ENCODE measurements around the gene MSLN.
A peak's percentile ranks its signal among the peaks of the same experiment; 100 is the strongest.
"Not testable (repeated sequence)": the region's sequence is repeated elsewhere in the genome, so short reads cannot be mapped to it uniquely, and the experiment has no call there.

The MSLN gene

DNA sequence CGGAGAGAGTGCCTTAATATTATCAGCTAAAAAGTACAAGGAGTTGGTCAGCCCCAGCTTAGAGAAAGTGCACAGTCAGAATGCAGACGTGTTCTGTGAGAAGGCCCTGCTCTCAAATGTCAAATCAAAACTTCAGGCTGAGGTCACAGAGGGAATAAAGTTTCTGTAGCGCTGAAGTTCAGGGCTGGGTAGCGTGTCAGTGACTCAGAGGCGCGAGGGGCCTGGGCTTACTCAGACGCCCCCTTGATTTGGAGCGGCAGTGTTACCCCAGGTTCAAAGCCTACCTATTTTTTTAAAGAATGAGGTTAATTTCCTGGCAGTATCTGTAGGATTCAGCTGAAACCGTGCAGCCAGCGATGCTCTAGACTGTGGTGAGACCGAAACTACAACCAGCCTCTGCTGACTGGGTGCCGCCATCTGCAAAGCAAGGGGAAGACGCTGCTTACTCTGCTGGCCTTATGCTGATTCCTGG is 24.5 kb upstream of the MSLN start:
- H3K36me3 ChIP-seq (ENCODE audit: control insufficient read depth in 1 of 2, insufficient read depth in 2 of 2, low read length in 2 of 2) = peaks cover 34 to 56% of the 10 kb centered on the region in 2 donors

DNA sequence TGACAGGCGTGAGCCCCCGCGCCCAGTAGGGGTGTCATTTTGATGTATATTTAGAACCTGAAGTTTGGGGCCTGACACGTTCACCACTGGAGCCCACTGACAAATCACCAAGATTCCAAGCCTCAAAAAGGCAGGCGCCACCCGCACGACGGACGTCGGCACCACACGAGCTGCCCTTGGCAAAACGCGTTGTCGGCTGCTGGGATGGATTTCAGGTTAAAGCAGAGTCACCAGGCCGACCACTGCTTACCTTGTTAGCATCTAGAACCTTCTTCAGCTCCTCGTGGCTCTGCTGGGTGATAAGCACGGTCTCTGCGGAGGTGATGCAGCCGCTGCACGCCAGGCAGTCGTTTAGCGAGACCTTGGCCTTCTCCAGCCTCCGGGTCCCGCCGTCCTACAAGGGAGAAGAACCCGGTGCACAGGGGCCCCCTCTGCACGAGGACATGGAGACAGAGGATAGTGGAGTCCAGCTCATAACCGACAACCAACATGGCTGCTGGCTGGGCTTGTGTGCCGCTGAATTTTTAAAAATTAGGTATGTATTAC is 23.5 kb upstream of the MSLN start:
- H3K27ac ChIP-seq (ENCODE audit: low read depth, low read length) = no peak overlapping the region
- no peak overlapping the region for H3K4me3 ChIP-seq (ENCODE audit: low read depth in 1 of 2, low read length in 2 of 2)
- H3K4me1 ChIP-seq (ENCODE audit: control insufficient read depth in 1 of 2, insufficient read depth in 2 of 2, low read length in 2 of 2) = peaks cover 4 to 11% of the 10 kb centered on the region in 2 donors
- peaks cover 28 to 56% of the 10 kb centered on the region in 2 donors for H3K36me3 ChIP-seq (ENCODE audit: control insufficient read depth in 1 of 2, insufficient read depth in 2 of 2, low read length in 2 of 2)
- no peak overlapping the region for H3K9ac ChIP-seq (ENCODE audit: low read depth in 1 of 2, low read length in 2 of 2)
- no peaks in the 10 kb centered on the region for H3K9me3 ChIP-seq (ENCODE audit: control insufficient read depth in 1 of 2, low read length in 2 of 2)
- H3K27me3 ChIP-seq (ENCODE audit: control insufficient read depth in 1 of 2, insufficient read depth in 2 of 2, low read length in 2 of 2) = no peaks in the 10 kb centered on the region

More for the DNA sequence above, 24.5 kb upstream of the MSLN start:
- H3K27me3 ChIP-seq (ENCODE audit: control insufficient read depth in 1 of 2, insufficient read depth in 2 of 2, low read length in 2 of 2) = no peaks in the 10 kb centered on the region
- H3K9ac ChIP-seq (ENCODE audit: low read depth in 1 of 2, low read length in 2 of 2) = no peak overlapping the region
- no peak overlapping the region for H3K27ac ChIP-seq (ENCODE audit: low read depth, low read length)
- no peak overlapping the region for H3K4me3 ChIP-seq (ENCODE audit: low read depth in 1 of 2, low read length in 2 of 2)
- H3K4me1 ChIP-seq (ENCODE audit: control insufficient read depth in 1 of 2, insufficient read depth in 2 of 2, low read length in 2 of 2) = peaks cover 4 to 11% of the 10 kb centered on the region in 2 donors
- no peaks in the 10 kb centered on the region for H3K9me3 ChIP-seq (ENCODE audit: control insufficient read depth in 1 of 2, low read length in 2 of 2)

DNA sequence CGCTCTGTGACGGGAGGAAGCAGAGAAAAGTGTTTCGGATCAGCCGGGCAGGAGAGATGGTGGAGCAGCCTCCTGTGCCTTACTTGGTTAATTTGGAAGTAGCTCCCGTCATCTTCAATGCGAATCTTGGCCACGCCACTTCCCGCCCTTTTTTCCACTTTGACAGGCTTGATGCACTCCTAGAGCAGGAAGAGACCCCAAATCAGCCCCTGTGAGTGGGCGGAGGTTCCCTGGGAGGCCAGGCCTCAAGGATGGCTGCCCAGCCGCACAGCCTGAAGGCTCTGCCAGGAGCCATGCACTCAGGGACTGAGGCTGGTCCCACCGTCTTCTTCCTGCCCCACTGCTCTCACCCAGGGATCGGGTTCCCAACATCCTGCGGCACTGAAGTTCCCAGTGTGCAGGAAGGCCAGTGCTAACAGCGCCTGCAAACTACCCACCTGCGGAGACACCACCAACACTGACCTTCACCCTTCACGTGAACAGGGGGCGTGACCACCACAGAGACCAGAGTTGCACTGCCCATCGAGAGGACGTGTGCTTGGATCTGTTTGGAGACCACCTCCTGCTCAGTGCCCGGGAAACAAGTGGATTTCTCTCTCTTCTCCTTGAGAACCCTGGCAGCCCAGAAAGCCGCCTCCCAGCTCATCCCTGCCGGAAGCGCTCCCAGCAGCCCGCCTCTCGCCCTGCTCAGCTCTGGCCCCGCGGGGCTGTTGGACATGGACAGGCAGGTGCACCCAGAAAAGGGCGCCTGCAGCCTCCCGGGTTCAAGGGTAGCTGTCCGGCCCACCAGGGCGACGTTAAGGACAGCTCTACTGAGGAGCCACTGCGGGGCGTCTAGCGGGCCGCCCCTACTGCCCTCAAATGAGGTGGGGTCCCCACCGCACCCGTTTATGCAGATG is 20.7 kb upstream of the MSLN start:
- H3K9me3 ChIP-seq (ENCODE audit: control insufficient read depth in 1 of 2, low read length in 2 of 2) = no peaks in the 10 kb centered on the region
- H3K9ac ChIP-seq (ENCODE audit: low read depth in 1 of 2, low read length in 2 of 2) = peak overlapping the region; percentile 74 to 88
- peaks cover 16 to 33% of the 10 kb centered on the region in 2 donors for H3K36me3 ChIP-seq (ENCODE audit: control insufficient read depth in 1 of 2, insufficient read depth in 2 of 2, low read length in 2 of 2)
- H3K4me3 ChIP-seq (ENCODE audit: low read depth in 1 of 2, low read length in 2 of 2) = peak overlapping the region; percentile 80 to 83
- peaks cover 4 to 11% of the 10 kb centered on the region in 2 donors for H3K4me1 ChIP-seq (ENCODE audit: control insufficient read depth in 1 of 2, insufficient read depth in 2 of 2, low read length in 2 of 2)
- H3K27me3 ChIP-seq (ENCODE audit: control insufficient read depth in 1 of 2, insufficient read depth in 2 of 2, low read length in 2 of 2) = no peaks in the 10 kb centered on the region
- no peak overlapping the region for H3K27ac ChIP-seq (ENCODE audit: low read depth, low read length)

DNA sequence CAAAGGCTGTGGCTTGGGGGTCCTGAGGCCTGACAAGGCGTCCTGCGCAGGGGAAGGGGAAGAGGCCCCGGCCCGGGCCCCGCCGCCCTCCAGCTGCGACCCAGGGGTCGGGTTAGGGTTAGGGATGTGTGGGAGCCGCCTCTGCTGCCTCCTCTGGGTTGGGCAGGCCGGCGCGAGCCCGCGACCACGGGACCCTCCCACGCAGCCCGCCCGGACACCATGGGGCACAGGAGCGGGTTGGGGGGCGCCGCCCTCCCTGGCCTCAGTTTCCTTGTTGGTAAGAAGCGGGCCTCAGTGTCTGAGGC is 20.1 kb upstream of the MSLN start:
- Histone ChIP-seq H3K9me3 (ENCODE audit: control insufficient read depth in 1 of 2, low read length in 2 of 2) (no peaks in the 10 kb centered on the region), H3K27me3 (ENCODE audit: control insufficient read depth in 1 of 2, insufficient read depth in 2 of 2, low read length in 2 of 2) (no peaks in the 10 kb centered on the region), H3K4me1 (ENCODE audit: control insufficient read depth in 1 of 2, insufficient read depth in 2 of 2, low read length in 2 of 2) (peaks cover 4 to 11% of the 10 kb centered on the region in 2 donors), H3K36me3 (ENCODE audit: control insufficient read depth in 1 of 2, insufficient read depth in 2 of 2, low read length in 2 of 2) (peaks cover 11 to 27% of the 10 kb centered on the region in 2 donors), H3K9ac (ENCODE audit: low read depth in 1 of 2, low read length in 2 of 2) (peak overlapping the region; percentile 74 to 88), H3K27ac (ENCODE audit: low read depth, low read length) (peak overlapping the region; percentile 14), H3K4me3 (ENCODE audit: low read depth in 1 of 2, low read length in 2 of 2) (peak overlapping the region; percentile 80 to 83)

DNA sequence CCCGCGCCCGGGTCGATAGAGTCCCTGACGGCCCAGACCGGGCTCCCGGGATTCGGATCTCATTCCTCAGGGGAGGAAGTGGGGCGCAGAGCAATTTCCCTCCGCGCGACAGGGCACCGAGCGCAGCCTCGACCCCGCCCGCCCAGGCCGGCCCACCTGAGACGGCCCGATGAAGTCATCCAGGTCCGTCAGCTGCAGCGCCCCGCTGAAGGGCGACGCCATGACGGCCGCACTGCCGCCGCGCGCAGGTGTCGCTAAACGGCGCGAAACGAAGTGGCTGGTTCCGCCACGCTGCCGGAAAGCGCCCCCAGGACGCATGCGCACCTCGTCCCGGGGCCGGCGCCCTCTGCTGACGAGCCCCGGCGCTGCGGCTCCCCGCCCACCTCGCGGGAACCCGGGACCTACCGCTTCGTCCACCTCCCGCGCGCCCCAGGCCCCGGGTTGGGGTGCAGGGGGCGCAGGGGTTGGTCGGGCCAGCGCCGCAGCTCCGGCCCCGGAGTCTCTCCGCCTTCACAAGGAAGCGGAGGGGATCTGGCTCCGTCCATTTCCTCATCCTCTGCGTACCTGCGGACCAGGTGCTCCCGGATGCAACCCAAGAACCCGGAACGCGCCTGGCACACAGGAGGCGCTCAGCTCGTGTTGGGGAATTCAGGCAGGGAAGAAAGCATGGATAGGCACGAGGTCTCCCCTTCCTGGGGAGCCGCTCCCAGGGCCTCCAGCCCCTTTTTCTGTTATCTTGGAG is 19.6 kb upstream of the MSLN start, which contains the start of gene CIAO3:
TSS of gene CIAO3 (minus strand) at position 234 of the 742 bp plus-strand sequence. CDS start at position 222, 12 bp downstream.
- Histone ChIP-seq H3K9me3 (ENCODE audit: control insufficient read depth in 1 of 2, low read length in 2 of 2) (no peaks in the 10 kb centered on the region), H3K4me3 (ENCODE audit: low read depth in 1 of 2, low read length in 2 of 2) (peak within 1 kb of the TSS; percentile 80 to 83), H3K36me3 (ENCODE audit: control insufficient read depth in 1 of 2, insufficient read depth in 2 of 2, low read length in 2 of 2) (peaks cover 5 to 22% of the 10 kb centered on the region in 2 donors), H3K27me3 (ENCODE audit: control insufficient read depth in 1 of 2, insufficient read depth in 2 of 2, low read length in 2 of 2) (no peaks in the 10 kb centered on the region), H3K4me1 (ENCODE audit: control insufficient read depth in 1 of 2, insufficient read depth in 2 of 2, low read length in 2 of 2) (peaks cover 4 to 11% of the 10 kb centered on the region in 2 donors), H3K27ac (ENCODE audit: low read depth, low read length) (peak within 1 kb of the TSS; percentile 14), H3K9ac (ENCODE audit: low read depth in 1 of 2, low read length in 2 of 2) (peak within 1 kb of the TSS; percentile 74 to 88)

DNA sequence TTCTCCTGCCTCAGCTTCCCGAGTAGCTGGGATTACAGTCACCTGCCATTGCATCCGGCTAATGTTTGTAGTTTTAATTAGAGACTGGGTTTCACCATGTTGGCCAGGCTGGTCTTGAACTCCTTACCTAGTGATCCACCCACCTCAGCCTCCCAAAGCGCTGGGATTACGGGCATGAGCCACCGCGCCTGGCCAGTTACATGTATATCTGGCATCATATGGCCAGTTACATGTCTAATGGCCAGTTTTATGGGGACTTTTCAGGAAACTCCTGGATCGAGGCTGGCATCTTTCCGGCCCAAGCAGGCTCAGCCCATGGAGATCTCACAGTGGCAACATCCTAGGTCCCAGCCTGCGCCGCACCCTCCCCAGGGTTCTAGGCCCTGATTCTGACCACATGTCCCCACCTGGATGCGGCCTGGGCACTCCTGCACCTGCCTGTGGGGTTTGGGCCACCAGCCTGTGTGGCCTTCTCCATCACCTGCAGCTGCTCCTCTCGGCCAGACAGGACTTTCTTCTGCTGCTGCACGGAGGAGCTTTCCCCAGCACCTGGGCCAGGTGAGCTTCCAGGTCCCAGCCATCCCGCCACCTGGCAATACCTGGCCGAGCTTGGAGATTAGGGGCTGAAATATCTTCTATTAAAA is 18.4 kb upstream of the MSLN start:
- Histone ChIP-seq H3K9ac (ENCODE audit: low read depth in 1 of 2, low read length in 2 of 2) (no peak overlapping the region), H3K4me3 (ENCODE audit: low read depth in 1 of 2, low read length in 2 of 2) (no peak overlapping the region), H3K27me3 (ENCODE audit: control insufficient read depth in 1 of 2, insufficient read depth in 2 of 2, low read length in 2 of 2) (no peaks in the 10 kb centered on the region), H3K27ac (ENCODE audit: low read depth, low read length) (no peak overlapping the region), H3K36me3 (ENCODE audit: control insufficient read depth in 1 of 2, insufficient read depth in 2 of 2, low read length in 2 of 2) (peaks cover 0 to 10% of the 10 kb centered on the region in 2 donors), H3K9me3 (ENCODE audit: control insufficient read depth in 1 of 2, low read length in 2 of 2) (no peaks in the 10 kb centered on the region), H3K4me1 (ENCODE audit: control insufficient read depth in 1 of 2, insufficient read depth in 2 of 2, low read length in 2 of 2) (peaks cover 4 to 11% of the 10 kb centered on the region in 2 donors)

DNA sequence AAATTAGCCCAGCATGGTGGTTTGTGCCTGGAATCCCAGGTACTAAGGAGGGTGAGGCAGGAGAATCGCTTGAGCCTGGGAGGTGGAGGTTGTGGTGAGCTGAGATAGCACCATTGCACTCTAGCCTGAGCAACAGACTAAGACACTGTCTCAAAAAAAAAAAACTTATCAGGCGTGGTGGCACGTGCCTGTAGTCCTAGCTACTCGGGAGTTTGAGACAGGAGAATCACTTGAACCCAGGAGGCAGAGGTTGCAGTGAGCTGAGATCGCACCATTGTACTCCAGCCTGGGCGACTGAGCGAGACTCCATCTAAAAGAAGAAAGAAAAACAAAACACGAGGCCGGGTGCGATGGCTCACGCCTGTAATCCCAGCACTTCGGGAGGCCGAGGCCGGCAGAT is 17.6 kb upstream of the MSLN start:
- not testable (repeated sequence) for H3K9ac ChIP-seq (ENCODE audit: low read depth in 1 of 2, low read length in 2 of 2); H3K27ac ChIP-seq (ENCODE audit: low read depth, low read length); H3K27me3 ChIP-seq (ENCODE audit: control insufficient read depth in 1 of 2, insufficient read depth in 2 of 2, low read length in 2 of 2); H3K4me3 ChIP-seq (ENCODE audit: low read depth in 1 of 2, low read length in 2 of 2); H3K9me3 ChIP-seq (ENCODE audit: control insufficient read depth in 1 of 2, low read length in 2 of 2); H3K36me3 ChIP-seq (ENCODE audit: control insufficient read depth in 1 of 2, insufficient read depth in 2 of 2, low read length in 2 of 2)
- peaks cover 4 to 11% of the 10 kb centered on the region in 2 donors for H3K4me1 ChIP-seq (ENCODE audit: control insufficient read depth in 1 of 2, insufficient read depth in 2 of 2, low read length in 2 of 2)

DNA sequence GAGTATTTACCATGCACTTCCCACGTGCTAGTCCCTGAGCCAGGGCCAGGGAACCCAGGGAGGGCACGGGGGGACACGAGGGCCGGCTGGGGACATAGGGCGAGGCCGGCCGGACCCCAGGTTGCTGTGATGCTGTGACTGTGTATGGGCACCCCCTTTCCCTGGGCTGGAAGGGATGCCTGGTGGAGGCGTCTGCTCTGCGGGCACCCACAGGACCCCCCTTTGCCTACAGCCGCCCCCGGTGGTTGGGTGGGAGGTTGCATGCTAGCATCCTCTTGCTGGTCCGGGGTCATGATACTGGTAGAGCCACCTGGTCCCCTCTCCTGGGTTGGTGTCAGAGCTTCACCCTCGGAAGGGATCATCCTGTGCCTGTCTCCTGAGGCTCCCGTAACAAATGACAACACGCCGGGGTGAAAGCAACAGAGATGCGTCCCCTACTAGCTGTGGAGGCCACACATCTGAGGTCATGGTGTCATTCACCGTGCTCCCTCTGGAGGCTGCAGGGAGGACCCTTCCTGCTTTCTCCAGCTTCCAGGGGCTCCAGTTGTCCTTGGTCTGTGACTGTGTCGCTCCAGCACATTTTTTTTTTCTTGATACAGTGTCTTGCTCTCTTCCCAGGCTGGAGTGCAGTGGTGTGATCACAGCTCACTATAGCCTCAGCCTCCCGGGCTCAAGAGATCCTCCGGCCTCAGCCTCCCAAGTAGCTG is 16.6 kb upstream of the MSLN start:
- H3K36me3 ChIP-seq (ENCODE audit: control insufficient read depth in 1 of 2, insufficient read depth in 2 of 2, low read length in 2 of 2) = no peaks in the 10 kb centered on the region
- no peak overlapping the region for H3K4me3 ChIP-seq (ENCODE audit: low read depth in 1 of 2, low read length in 2 of 2)
- peaks cover 4 to 11% of the 10 kb centered on the region in 2 donors for H3K4me1 ChIP-seq (ENCODE audit: control insufficient read depth in 1 of 2, insufficient read depth in 2 of 2, low read length in 2 of 2)
- H3K9ac ChIP-seq (ENCODE audit: low read depth in 1 of 2, low read length in 2 of 2) = no peak overlapping the region
- no peaks in the 10 kb centered on the region for H3K27me3 ChIP-seq (ENCODE audit: control insufficient read depth in 1 of 2, insufficient read depth in 2 of 2, low read length in 2 of 2)
- no peaks in the 10 kb centered on the region for H3K9me3 ChIP-seq (ENCODE audit: control insufficient read depth in 1 of 2, low read length in 2 of 2)
- H3K27ac ChIP-seq (ENCODE audit: low read depth, low read length) = no peak overlapping the region

DNA sequence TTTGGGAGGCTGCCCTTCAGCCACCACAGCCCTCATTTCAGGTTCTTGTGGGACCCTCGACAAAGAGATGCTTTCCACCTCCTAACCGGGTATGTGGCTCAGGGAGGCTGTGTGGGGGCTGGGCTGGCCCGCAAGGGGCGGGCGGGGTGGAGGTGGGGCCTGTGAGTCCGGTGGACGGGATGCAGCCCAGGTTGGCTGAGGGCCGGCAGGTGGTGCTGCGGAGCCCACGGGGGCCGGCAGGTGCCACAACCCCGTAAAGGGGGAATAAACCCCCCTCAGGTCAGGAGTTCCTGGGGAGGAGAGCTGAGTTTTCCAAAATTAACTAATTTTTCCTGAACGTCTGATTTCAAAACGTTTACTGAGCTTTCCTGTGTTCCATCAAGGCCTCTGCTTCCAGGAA is 14.8 kb upstream of the MSLN start:
- Histone ChIP-seq H3K9ac (ENCODE audit: low read depth in 1 of 2, low read length in 2 of 2) (no peak overlapping the region), H3K4me1 (ENCODE audit: control insufficient read depth in 1 of 2, insufficient read depth in 2 of 2, low read length in 2 of 2) (no peaks in the 10 kb centered on the region)

More for the DNA sequence above, 14.8 kb upstream of the MSLN start:
- no peak overlapping the region for H3K4me3 ChIP-seq (ENCODE audit: low read depth in 1 of 2, low read length in 2 of 2)
- no peaks in the 10 kb centered on the region for H3K36me3 ChIP-seq (ENCODE audit: control insufficient read depth in 1 of 2, insufficient read depth in 2 of 2, low read length in 2 of 2)
- no peaks in the 10 kb centered on the region for H3K9me3 ChIP-seq (ENCODE audit: control insufficient read depth in 1 of 2, low read length in 2 of 2)
- peaks cover 2 to 4% of the 10 kb centered on the region in 2 donors for H3K27me3 ChIP-seq (ENCODE audit: control insufficient read depth in 1 of 2, insufficient read depth in 2 of 2, low read length in 2 of 2)
- no peak overlapping the region for H3K27ac ChIP-seq (ENCODE audit: low read depth, low read length)

All from duodenal mucosa (tissue), 2 donors.